HepG2 (cell line): ENCODE results near the gene SSR2. TPM values are rescaled to one million over a fixed set of nuclear protein-coding genes. Genes with fewer than 3 reads are reported as not detected.

Experiments
- ATAC-seq: fragments of 200-7000 bp; cut with Tn5 transposase; 3 replicates; pipeline ENCODE4 v1.9.1; 2020; ENCODE audit warnings: mild to moderate bottlenecking, moderate library complexity
- BruUV-seq: library from RNA; stranded (reverse); fragments of 400-500 nt; replicated peaks from 2 replicates; lab custom pipeline; 2021; lab: Mats Ljungman, UMichigan
- CTCF ChIA-PET: fragments of 300-600 bp; formaldehyde crosslinking; extraction: SDS; loops from one replicate; lab custom pipeline; 2021; ENCODE audit warnings: low total read pairs, inconsistent platforms, low intra/inter-chr PET ratio; lab: Yijun Ruan, JAX
- POLR2A ChIA-PET: fragments of 350-600 bp; sonication (Branson Sonifier 250); formaldehyde crosslinking; loops from one replicate; lab custom pipeline; 2020; ENCODE audit warnings: antibody characterized with exemption, inconsistent platforms; lab: Yijun Ruan, JAX
- DNase-seq: peaks from one replicate; pipeline ENCODE4 v3.0.0-alpha.2; 2015; ENCODE audit warnings: low spot score
- FAIRE-seq: peaks from 3 replicates; lab custom pipeline; 2011; peaks lifted over from hg19 to GRCh38; lab: Jason Lieb, UNC
- H2AFZ ChIP-seq: one replicate; pipeline ENCODE4 v1.6.1; 2011; ENCODE audit warnings: low read length, inconsistent platforms
- H3K27ac ChIP-seq: fragments of 300-600 bp; 3 replicates; pipeline ENCODE4 v1.8.0; 2011; ENCODE audit warnings: mixed run types, mild to moderate bottlenecking, mixed read lengths, low read length, inconsistent platforms; ENCODE audit not compliant: insufficient read depth; ENCODE audit errors: extremely low read length
- H3K27me3 ChIP-seq, 2 experiments: fragments of 200-600 bp in 1 of 2; 2 replicates in 1 of 2; 3 replicates in 1 of 2; pipeline versions ENCODE4 v1.6.0 to v1.8.0; 2011; ENCODE audit warnings: low read length in 2 of 2, mild to moderate bottlenecking in 2 of 2, moderate library complexity in 2 of 2, inconsistent platforms in 1 of 2; ENCODE audit not compliant: insufficient read depth in 2 of 2, control insufficient read depth in 1 of 2
- H3K36me3 ChIP-seq, 2 experiments: fragments of 200-600 bp in 1 of 2; replicated peaks in 1 of 2; 2 replicates in 1 of 2; 3 replicates in 1 of 2; pipeline versions ENCODE4 v1.5.1 to v1.8.0; 2011; ENCODE audit warnings: low read length in 2 of 2, inconsistent platforms in 1 of 2; ENCODE audit not compliant: insufficient read depth in 2 of 2, control insufficient read depth in 1 of 2
- H3K4me1 ChIP-seq: 2 replicates; pipeline ENCODE4 v1.5.1; 2012; ENCODE audit warnings: low read length, inconsistent platforms; ENCODE audit not compliant: insufficient read depth
- H3K4me2 ChIP-seq: 2 replicates; pipeline ENCODE4 v1.6.0; 2011; ENCODE audit warnings: low read depth, low read length, inconsistent platforms
- H3K4me3 ChIP-seq, 3 experiments: fragments of 200-600 bp in 1 of 3; sonication (generic), shearing (Covaris generic) in 1 of 3; replicated peaks in 1 of 3; 2 replicates each; pipeline ENCODE4 v1.5.1; 2011 to 2016; ENCODE audit warnings: low read length in 3 of 3, inconsistent platforms in 2 of 3, low read depth in 2 of 3, mild to moderate bottlenecking in 2 of 3, control low read depth in 1 of 3, mixed read lengths in 1 of 3; ENCODE audit not compliant: insufficient read depth in 1 of 3
- H3K79me2 ChIP-seq: one replicate; pipeline ENCODE4 v1.6.1; 2011; ENCODE audit warnings: low read length, inconsistent platforms; ENCODE audit not compliant: insufficient read depth
- H3K9ac ChIP-seq: 2 replicates; pipeline ENCODE4 v1.6.0; 2011; ENCODE audit warnings: mild to moderate bottlenecking, low read depth, low read length, inconsistent platforms; ENCODE audit not compliant: insufficient read depth
- H3K9me3 ChIP-seq: 2 replicates; pipeline ENCODE4 v1.5.1; 2012; ENCODE audit warnings: mild to moderate bottlenecking, low read length
- H4K20me1 ChIP-seq: 2 replicates; pipeline ENCODE4 v1.6.0; 2011; ENCODE audit warnings: inconsistent platforms, mild to moderate bottlenecking, low read length, moderate library complexity; ENCODE audit not compliant: insufficient read depth
- CSRNP1 ChIP-seq: sonication (generic); formaldehyde crosslinking; IDR thresholded peaks from 2 replicates; pipeline ENCODE4 v1.8.1; 2023; ENCODE audit warnings: mild to moderate bottlenecking, missing genetic modification reagents
- CTCF ChIP-seq: sonication (generic); formaldehyde crosslinking; IDR thresholded peaks from 2 replicates; pipeline ENCODE4 v1.5.0; 2020; ENCODE audit warnings: mild to moderate bottlenecking, missing genetic modification reagents, moderate library complexity
- E2F5 ChIP-seq: sonication (generic); formaldehyde crosslinking; conservative IDR thresholded peaks from 2 replicates; pipeline ENCODE4 v1.4.0; 2020; ENCODE audit warnings: missing genetic modification reagents
- ELF1 ChIP-seq: sonication (generic); formaldehyde crosslinking; IDR thresholded peaks from 2 replicates; pipeline ENCODE4 v1.4.0; 2020; ENCODE audit warnings: missing genetic modification reagents
- ETV6 ChIP-seq: sonication (generic); formaldehyde crosslinking; conservative IDR thresholded peaks from 2 replicates; pipeline ENCODE4 v1.4.0; 2020; ENCODE audit warnings: missing genetic modification reagents
- MAX ChIP-seq: IDR thresholded peaks from 2 replicates; pipeline ENCODE4 v1.6.1; 2012; ENCODE audit warnings: inconsistent platforms
- RXRB ChIP-seq: IDR thresholded peaks from 2 replicates; pipeline ENCODE4 v1.6.1; 2016; ENCODE audit warnings: borderline replicate concordance, missing genetic modification reagents, missing compliant biosample characterization
- SAP130 ChIP-seq: IDR thresholded peaks from 2 replicates; pipeline ENCODE4 v1.6.1; 2016; ENCODE audit warnings: low read depth
- ZNF44 ChIP-seq: sonication (generic); formaldehyde crosslinking; IDR thresholded peaks from 2 replicates; pipeline ENCODE4 v1.5.1; 2020; ENCODE audit warnings: mild to moderate bottlenecking, missing genetic modification reagents
- ZUFSP ChIP-seq: sonication (generic); formaldehyde crosslinking; IDR thresholded peaks from 2 replicates; pipeline ENCODE4 v1.9.0; 2021; ENCODE audit warnings: missing genetic modification reagents, mild to moderate bottlenecking, borderline replicate concordance
- WGBS: methylation state at CpG from one replicate; pipeline ENCODE4 v1.1.6; 2017; ENCODE audit warnings: low lambda C conversion rate; 5-methylcytosine and 5-hydroxymethylcytosine counted together
- in situ Hi-C: cut with HindIII; loops from 2 replicates; pipeline ENCODE4 v1.10.0; 2017; ENCODE audit warnings: low pct_unique_long_range_greater_than_20kb; ENCODE audit not compliant: extremely low pct_ligation_motif_present
- intact Hi-C: fragments of 100-400 bp; cut with micrococcal nuclease; formaldehyde crosslinking; loops from one replicate; pipeline ENCODE4 v1.10.0; 2022; ENCODE audit not compliant: unreplicated experiment
- polyA plus RNA-seq, 8 experiments: library from polyadenylated mRNA; depleted of rRNA in 3 of 8; stranded (reverse) in 7 of 8; unstranded in 1 of 8; fragments of >200 nt; fragmentation: Illumina TruSeq in 4 of 8; extraction: Trizol in 4 of 8; gene quantifications; 2 replicates each; pipeline versions ENCODE4 v1.2.1 to v1.2.3, GENCODE V29; 2011 to 2016; ENCODE audit warnings: low read depth in 4 of 8, missing spikeins in 1 of 8, mixed read lengths in 1 of 8; ENCODE audit not compliant: insufficient read depth in 1 of 8
- total RNA-seq, 5 experiments: library from RNA; depleted of rRNA; stranded (reverse); fragments of >200 nt; fragmentation: Illumina TruSeq; extraction: Trizol; gene quantifications; 2 replicates each; pipeline ENCODE4 v1.2.3, GENCODE V29; 2016; ENCODE audit warnings: low read depth in 1 of 5
- TF ChIP-seq, protein P1 (sequence below): IDR thresholded peaks from 2 replicates; pipeline ENCODE4 v1.6.1; 2016; ENCODE audit warnings: mild to moderate bottlenecking, missing biosample characterization, missing genetic modification reagents
- TF ChIP-seq, protein P2 (sequence below): IDR thresholded peaks from 2 replicates; pipeline ENCODE4 v1.6.1; 2016; ENCODE audit warnings: missing biosample characterization, missing genetic modification reagents, low read depth

Gene SSR2
- total and polyA plus RNA-seq, 2 of the 13 experiments (the other 11 are each of a cell fraction or from before 2014, with no cell fraction given), result 284 to 461 TPM

DNA sequence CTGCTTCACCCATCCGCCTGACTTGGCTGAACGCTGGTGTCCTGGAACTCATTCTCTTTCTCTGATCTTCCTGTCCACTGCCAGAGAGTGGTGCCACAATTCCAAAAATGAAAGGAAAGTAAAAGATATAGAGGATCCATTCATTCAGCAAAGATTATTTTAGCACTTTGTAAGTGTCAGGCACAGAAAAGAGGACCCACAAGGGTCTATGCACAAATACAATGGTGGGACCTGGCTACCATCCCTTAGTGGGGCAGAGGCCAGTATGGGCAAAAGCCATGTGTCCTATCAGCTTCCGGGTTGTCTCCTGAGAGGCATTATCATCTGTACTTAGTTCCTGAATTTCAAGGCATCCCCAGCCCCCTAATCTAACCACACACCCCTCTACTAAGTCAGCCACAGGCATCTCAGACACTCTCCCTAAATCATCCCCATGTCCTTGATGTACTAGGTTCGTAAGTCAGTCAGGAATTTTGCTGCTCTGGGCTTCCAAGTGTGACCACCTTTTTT, 19.0 kb downstream of the SSR2 start:
- Histone ChIP-seq H3K4me3 (peak overlapping the region; percentile 40 to 55 (median 45)), H4K20me1 (no peaks in the 10 kb centered on the region), H3K27ac (peak overlapping the region; percentile 48), H3K9me3 (no peaks in the 10 kb centered on the region), H3K27me3 (no peaks in the 10 kb centered on the region), H3K4me2 (peak overlapping the region; percentile 84), H3K9ac (peak overlapping the region; percentile 44), H3K79me2 (no peaks in the 10 kb centered on the region), H3K36me3 (no peaks in the 10 kb centered on the region), H3K4me1 (peaks cover 55% of the 10 kb centered on the region), H2AFZ (peak overlapping the region; percentile 59)
- 4% methylated on average over 4 of the region's 4 CpGs for WGBS
- in situ Hi-C loops, result no loop called here
- CTCF ChIA-PET, result no interaction called here
- FAIRE-seq, result peak; percentile 36
- no TSS peak for BruUV-seq
- DNase-seq, result no peak
- intact Hi-C loops, result loop anchor here (10.0 kb wide), 1 partner anchor 63 kb away; the partner anchor contains the start of gene RAB25
- POLR2A ChIA-PET, result interaction anchor here (0.9 to 3.6 kb wide), 9 partner anchors 10 to 68 kb away, joined by 3 to 27 read pairs (median 5); partner anchors contain the start of genes ARHGEF2, KHDC4, RXFP4 and SSR2
- ATAC-seq, result peak; percentile 46
- TF ChIP-seq ETV6 (CRISPR knock-in tag), result no peak
- peak; percentile 47; the same call in 1 of the 2 replicates for TF ChIP-seq ELF1 (CRISPR knock-in tag)
- TF ChIP-seq E2F5 (CRISPR knock-in tag), result no peak
- TF ChIP-seq CTCF (CRISPR knock-in tag), result peak; percentile 45
- peak; percentile 27; the same call in 1 of the 2 replicates for TF ChIP-seq SAP130
- 0 out of 2 replicates have a peak, but pooled peaks have one; percentile 15 for TF ChIP-seq MAX
- TF ChIP-seq, protein P1, sequence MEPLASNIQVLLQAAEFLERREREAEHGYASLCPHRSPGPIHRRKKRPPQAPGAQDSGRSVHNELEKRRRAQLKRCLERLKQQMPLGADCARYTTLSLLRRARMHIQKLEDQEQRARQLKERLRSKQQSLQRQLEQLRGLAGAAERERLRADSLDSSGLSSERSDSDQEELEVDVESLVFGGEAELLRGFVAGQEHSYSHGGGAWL (CRISPR knock-in tag), result no peak
- TF ChIP-seq, protein P2, sequence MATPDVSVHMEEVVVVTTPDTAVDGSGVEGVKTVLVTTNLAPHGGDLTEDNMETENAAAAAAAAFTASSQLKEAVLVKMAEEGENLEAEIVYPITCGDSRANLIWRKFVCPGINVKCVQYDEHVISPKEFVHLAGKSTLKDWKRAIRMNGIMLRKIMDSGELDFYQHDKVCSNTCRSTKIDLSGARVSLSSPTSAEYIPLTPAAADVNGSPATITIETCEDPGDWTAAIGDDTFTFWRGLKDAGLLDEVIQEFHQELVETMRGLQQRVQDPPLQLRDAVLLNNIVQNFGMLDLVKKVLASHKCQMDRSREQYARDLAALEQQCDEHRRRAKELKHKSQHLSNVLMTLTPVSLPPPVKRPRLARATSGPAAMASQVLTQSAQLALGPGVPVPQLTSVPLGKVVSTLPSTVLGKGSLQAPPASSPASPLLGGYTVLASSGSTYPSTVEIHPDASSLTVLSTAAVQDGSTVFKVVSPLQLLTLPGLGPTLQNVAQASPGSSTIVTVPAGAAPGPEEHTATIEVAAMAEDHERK (CRISPR knock-in tag), result no peak
- TF ChIP-seq ZUFSP (CRISPR knock-in tag), result no peak
- peak; percentile 45; the same call in 1 of the 2 replicates for TF ChIP-seq RXRB (CRISPR knock-in tag)
- no peak for TF ChIP-seq CSRNP1 (CRISPR knock-in tag)
- no peak for TF ChIP-seq ZNF44 (CRISPR knock-in tag)
